Pons (tissue), 1 donor: Measurements from ENCODE around the gene RTN4R.

ENCODE experiments used
- DNase-seq: peaks from one replicate; pipeline ENCODE4 v3.0.0-alpha.2; 2016; ENCODE audit warnings: low spot score

Gene RTN4R

DNA sequence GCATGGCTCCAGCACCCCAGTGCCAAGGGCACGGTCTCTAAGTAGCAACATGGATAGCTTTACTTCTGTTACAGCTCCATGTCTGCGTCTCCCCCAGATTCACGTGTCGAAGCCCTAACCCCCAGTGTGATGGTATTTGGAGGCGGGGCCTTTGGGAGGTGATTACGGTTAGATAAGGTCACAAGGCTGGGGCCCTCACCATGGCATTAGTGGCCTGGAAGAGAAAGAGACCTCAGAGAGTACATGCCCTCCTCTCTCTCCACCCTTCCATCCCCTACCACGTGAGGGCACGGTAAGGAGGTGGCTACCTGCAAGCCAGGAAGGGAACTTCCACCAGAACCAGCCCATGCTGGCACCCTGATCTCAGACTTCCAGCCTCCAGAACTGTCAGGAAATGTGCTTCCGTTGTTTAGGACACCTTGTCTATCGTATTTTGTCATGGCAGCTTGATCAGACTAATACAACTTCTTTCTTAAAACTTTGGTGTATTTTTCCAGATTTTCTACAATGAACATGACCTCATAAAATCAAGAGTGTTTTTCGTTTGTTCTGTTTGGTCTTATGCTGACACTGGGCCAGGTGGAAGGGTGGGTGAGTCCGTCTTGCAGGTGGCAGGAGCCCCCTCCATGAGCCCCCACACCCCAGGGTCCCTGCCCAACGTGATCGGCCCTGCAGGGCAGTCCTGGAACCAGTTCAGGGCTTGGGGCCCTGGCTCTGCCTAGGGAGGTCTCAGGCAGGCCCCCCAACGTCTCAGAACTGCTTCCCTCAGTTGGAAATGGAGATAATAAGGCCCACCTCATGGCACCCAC lies 10.7 kb downstream of the RTN4R start:
- no peak for DNase-seq

- DNase-seq: no peak
Observed at GRCh38 chr22:20256551-20257211, 11.4 kb downstream of the RTN4R start.

DNA sequence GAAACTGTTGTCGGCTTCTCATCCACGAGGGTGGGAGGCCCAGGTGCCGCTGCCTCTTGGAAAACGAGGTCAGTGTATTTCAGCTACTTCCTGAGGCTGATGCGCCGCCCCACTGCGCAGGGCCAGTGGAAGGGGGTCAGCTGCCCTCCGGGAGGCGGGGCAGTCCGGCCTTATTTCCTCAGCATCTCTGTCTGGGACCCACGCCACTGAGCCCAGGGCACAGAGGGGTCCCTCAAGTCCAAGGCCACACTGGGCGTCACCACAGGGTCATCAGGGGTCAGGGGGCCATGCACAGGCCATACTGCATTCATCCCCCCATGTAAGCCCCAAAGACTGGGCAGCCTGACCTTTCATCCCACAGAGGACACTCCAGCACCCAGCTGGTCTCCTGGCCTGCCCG lies 12.1 kb downstream of the RTN4R start:
- no peak for DNase-seq

GRCh38 chr22:20254975-20255946 lies 12.9 kb downstream of the RTN4R start:
- DNase-seq: no peak

- no peak for DNase-seq
Observed at GRCh38 chr22:20253161-20253560, 15.0 kb downstream of the RTN4R start.

DNA sequence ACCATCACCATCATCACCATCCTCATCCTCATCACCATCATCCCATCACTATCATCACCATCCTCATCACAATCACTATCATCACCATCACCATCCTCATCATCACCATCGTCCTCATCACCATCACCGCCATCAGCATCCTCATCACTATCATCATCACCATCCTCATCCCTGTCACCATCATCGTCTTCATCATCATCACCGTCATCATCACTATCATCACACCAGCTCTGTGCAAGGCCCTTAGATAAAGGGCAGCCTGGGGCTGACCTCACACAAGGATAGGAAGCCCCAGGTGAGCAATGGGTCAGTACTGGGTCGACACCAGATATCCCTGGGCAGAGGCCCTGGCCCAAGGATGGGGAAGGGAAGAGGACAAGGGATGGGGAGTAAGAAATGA lies 16.1 kb downstream of the RTN4R start:
- no peak for DNase-seq

DNA sequence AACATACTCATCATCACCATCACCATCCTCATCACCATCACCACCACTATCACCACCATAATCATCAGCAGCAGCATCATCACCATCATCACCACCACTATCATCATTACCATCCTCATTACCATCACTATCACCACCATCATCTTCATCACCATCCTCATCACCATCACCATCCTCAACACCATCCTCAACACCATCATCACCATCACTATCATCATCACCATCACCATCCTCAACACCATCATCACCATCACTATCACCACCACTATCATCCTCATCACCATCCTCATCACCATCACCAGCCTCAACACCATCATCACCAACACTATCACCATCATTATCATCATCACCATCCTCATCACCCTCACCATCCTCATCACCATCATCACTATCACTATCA lies 16.6 kb downstream of the RTN4R start:
- no peak for DNase-seq

DNA sequence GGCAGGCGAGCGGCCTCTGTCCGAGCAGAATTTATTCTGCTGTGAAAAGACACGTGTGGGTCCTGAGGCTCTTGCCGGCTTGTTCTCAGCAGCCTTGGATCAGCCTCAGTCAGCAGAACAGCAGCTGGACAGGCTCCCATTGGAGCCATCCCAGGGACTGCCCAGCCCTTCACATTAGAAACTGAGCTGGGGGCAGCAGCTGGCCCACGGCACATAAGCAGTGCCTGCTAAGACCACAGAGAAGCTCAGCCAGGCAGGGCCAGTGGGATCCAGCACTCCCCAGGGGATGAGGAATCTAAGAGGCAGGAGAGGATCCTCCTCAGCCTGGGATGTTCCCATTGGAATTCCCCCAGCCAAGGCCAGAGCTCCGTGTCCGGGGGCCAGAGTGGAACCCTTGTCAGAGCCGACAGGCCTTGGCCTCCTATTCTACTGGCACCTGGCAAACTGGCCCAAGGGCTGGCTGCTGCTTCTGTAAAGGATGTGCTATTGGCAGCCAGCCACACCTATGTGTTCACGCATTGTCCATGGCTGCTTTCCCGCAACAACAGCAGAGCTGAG lies 18.2 kb downstream of the RTN4R start:
- peak; percentile 66 for DNase-seq

- no peak for DNase-seq
Observed at GRCh38 chr22:20248461-20248978, 19.6 kb downstream of the RTN4R start.

DNA sequence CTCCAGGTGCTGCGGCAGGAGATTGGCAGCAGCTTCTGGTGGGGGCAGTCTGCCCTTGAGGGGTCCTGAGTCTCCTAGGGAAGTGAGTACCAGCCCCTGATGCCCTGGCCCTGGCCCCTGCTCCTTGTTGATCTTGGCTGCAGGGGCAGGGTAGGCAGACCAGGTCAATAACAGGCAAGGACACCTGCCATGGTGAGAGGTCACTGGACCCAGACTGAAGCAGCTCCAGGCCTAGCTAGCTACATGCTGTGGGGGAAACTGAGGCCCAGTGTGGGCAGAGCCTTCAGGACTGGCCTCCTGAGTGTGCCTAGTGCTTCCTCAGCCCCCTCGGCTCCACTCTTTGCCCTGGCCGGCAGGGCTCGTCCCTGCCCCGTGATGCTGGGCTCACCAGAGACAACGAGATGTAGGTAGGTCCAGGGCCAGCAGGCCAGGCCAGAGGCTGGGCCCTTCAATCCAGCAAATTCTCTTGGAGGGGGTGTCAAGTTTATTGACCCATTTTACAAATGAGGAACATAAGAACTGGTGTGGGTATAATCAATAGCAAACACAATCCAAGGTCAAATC lies 20.4 kb downstream of the RTN4R start:
- DNase-seq: no peak

DNA sequence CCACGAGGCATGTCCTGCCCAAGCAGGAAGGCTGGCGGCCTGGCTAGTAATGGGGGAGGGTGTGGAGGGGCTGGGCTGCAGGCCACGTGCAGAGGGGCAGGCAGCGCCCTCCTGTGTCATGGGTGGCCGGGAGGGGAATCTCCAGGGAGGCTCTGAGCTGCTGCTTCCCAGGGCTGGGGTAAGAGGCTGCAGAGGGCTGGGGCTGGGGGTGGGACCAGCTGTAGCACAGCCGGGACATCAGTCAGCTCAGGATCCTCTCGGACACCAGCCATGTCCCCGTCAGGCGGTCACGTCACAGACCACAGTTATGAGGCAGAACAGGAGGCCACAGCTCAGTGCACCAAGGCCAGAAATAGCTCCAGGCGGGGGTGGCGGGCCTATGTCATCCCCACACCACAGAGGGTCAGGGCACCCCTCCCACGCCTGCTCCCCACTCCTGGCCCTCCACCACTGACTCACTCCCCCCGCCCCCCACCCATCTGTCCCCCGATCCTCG lies 21.1 kb downstream of the RTN4R start:
- DNase-seq: no peak

DNA sequence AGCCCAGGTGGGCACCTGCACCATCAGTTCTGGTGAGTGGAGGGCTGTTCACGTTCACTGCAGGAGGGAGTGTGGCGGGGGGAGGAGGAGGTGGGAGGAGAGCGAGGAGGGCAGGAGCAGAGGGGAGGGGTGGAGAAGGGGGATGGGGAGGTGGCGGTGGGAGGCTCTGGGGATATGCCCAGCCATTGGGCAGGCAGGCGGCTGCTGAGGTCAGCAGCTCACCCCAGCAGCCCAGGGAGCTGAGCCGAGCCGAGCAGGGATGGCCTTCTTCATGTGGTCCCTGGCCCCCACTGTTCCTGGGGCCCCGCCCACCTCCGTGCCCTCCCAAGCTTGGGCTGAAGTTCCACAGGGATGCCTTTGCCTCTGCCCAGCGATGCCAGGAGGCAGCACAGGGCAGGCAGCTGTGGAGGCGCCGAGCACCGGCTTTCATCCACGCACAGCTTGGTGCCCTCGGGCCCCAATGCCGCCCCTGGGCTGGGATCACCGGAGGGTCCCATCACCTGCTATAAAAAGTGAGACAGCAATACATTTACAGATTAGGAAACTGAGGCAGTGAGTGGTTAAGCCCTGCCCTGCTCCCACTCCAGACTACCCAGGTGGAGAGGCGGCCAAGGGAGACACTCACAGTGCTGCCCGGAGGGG lies 21.6 kb downstream of the RTN4R start:
- DNase-seq: no peak

- DNase-seq: no peak
Observed at GRCh38 chr22:20245577-20246367, 22.3 kb downstream of the RTN4R start.

- DNase-seq: no peak
Observed at GRCh38 chr22:20244691-20245576, 23.2 kb downstream of the RTN4R start.

- no peak for DNase-seq
Observed at GRCh38 chr22:20244250-20244648, 23.9 kb downstream of the RTN4R start.

GRCh38 chr22:20243537-20244249 lies 24.4 kb downstream of the RTN4R start:
- DNase-seq: peak; percentile 40

GRCh38 chr22:20243176-20243536 lies 25.0 kb downstream of the RTN4R start:
- DNase-seq: no peak

- DNase-seq: no peak
Observed at GRCh38 chr22:20242393-20243175, 25.5 kb downstream of the RTN4R start.
